BE2C (cell line): Measurements from ENCODE around the gene OR5C1.
A peak's percentile ranks its signal among the peaks of the same experiment; 100 is the strongest.

Experiments used
- DNase-seq: peaks from one replicate; pipeline ENCODE4 v3.0.0-alpha.2; 2020
- H3K27me3 ChIP-seq: fragments of 250-450 bp; sonication (Bioruptor Pico); 2 replicates; pipeline ENCODE4 v1.5.1; 2020; ENCODE audit warnings: mild to moderate bottlenecking
- H3K36me3 ChIP-seq: fragments of 250-450 bp; sonication (Bioruptor Pico); 2 replicates; pipeline ENCODE4 v1.5.1; 2020; ENCODE audit warnings: mild to moderate bottlenecking
- H3K4me1 ChIP-seq: fragments of 250-450 bp; sonication (Bioruptor Pico); 2 replicates; pipeline ENCODE4 v1.5.1; 2020
- H3K4me3 ChIP-seq: 2 replicates; pipeline ENCODE4 v1.5.1; 2011; ENCODE audit warnings: low read depth, low read length
- H3K9me3 ChIP-seq: fragments of 250-450 bp; sonication (Bioruptor Pico); 2 replicates; pipeline ENCODE4 v1.5.1; 2020
- CTCF ChIP-seq: IDR thresholded peaks from 2 replicates; pipeline ENCODE4 v1.5.1; 2012; ENCODE audit warnings: mild to moderate bottlenecking, low read depth, low read length

Gene OR5C1

GRCh38 chr9:122816163-122816867, 27.6 kb downstream of the OR5C1 start:
- DNase-seq, result peak; percentile 26

GRCh38 chr9:122819326-122819725, 30.6 kb downstream of the OR5C1 start:
- no peaks in the 10 kb centered on the region for H3K27me3 ChIP-seq
- no peaks in the 10 kb centered on the region for H3K9me3 ChIP-seq
- DNase-seq, result no peak
- no peaks in the 10 kb centered on the region for H3K4me1 ChIP-seq
- no peak overlapping the region for H3K4me3 ChIP-seq
- TF ChIP-seq CTCF, result no peak
- peaks cover 43% of the 10 kb centered on the region for H3K36me3 ChIP-seq

More at GRCh38 chr9:122816163-122816867, 27.6 kb downstream of the OR5C1 start:
- peaks cover 24% of the 10 kb centered on the region for H3K36me3 ChIP-seq
- no peak for TF ChIP-seq CTCF
- H3K9me3 ChIP-seq, result no peaks in the 10 kb centered on the region
- H3K4me1 ChIP-seq, result no peaks in the 10 kb centered on the region
- no peaks in the 10 kb centered on the region for H3K27me3 ChIP-seq
- H3K4me3 ChIP-seq, result no peak overlapping the region

- no peaks in the 10 kb centered on the region for H3K4me1 ChIP-seq
- no peak overlapping the region for H3K4me3 ChIP-seq
- H3K36me3 ChIP-seq, result peaks cover 43% of the 10 kb centered on the region
- H3K27me3 ChIP-seq, result no peaks in the 10 kb centered on the region
- no peak for DNase-seq
- TF ChIP-seq CTCF, result no peak
- no peaks in the 10 kb centered on the region for H3K9me3 ChIP-seq
Measured at GRCh38 chr9:122819791-122820489, 31.2 kb downstream of the OR5C1 start.

- no peak for DNase-seq
- H3K27me3 ChIP-seq, result no peaks in the 10 kb centered on the region
- no peaks in the 10 kb centered on the region for H3K4me1 ChIP-seq
- no peak overlapping the region for H3K4me3 ChIP-seq
- H3K9me3 ChIP-seq, result no peaks in the 10 kb centered on the region
- TF ChIP-seq CTCF, result no peak
- H3K36me3 ChIP-seq, result peaks cover 43% of the 10 kb centered on the region
Measured at GRCh38 chr9:122820490-122820845, 31.7 kb downstream of the OR5C1 start.

GRCh38 chr9:122821278-122821943, 32.7 kb downstream of the OR5C1 start:
- no peak for DNase-seq
- peaks cover 45% of the 10 kb centered on the region for H3K36me3 ChIP-seq

More at GRCh38 chr9:122821278-122821943, 32.7 kb downstream of the OR5C1 start:
- H3K4me1 ChIP-seq, result no peaks in the 10 kb centered on the region
- no peak for TF ChIP-seq CTCF
- no peaks in the 10 kb centered on the region for H3K27me3 ChIP-seq
- no peaks in the 10 kb centered on the region for H3K9me3 ChIP-seq
- no peak overlapping the region for H3K4me3 ChIP-seq
